HG03354 (cell line): Measurements from ENCODE around the gene MMS19.
"Not testable (repeated sequence)": the region's sequence is repeated elsewhere in the genome, so short reads cannot be mapped to it uniquely, and the experiment has no call there.

Source experiments
- ATAC-seq: cut with Tn5 transposase; IDR thresholded peaks from one replicate; pipeline ENCODE4 v1.9.1; 2021; ENCODE audit warnings: mild to moderate bottlenecking; ENCODE audit not compliant: unreplicated experiment, poor library complexity, severe bottlenecking

Gene MMS19

GRCh38 chr10:97529685-97530465 lies 31.7 kb upstream of the MMS19 start:
- no peak for ATAC-seq

DNA sequence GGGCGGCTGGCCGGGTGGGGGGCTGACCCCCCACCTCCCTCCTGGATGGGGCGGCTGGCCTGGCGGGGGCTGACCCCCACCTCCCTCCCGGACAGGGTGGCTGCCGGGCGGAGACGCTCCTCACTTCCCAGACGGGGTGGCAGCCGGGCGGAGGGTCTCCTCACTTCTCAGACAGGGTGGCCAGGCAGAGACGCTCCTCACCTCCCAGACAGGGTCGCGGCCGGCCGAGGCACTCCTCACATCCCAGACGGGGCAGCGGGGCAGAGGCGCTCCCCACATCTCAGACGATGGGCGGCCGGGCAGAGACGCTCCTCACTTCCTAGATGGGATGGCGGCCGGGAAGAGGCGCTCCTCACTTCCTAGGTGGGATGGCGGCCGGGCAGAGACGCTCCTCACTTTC lies 30.7 kb upstream of the MMS19 start:
- ATAC-seq: not testable (repeated sequence)

DNA sequence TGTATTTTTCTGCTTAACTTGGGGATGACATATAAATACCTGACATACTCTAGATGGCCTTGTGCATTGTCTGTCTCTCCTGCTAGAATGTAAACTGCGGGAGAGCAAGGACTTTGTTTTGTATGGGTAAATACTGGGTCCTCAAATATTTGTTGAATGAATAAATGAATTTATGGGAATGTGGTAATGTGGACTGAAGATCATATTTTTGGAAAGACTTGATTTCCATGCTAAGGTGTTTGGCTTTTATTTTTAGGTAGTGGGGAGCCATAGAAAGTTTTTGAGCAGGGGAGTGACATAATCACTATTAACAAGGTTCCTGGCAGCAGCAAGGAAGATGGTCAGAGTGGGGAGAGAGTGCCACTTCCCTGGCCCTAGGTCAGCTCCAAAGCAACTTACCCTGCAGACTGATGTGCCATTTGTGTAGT lies 27.5 kb upstream of the MMS19 start:
- ATAC-seq: no peak

- ATAC-seq: no peak
Observed at GRCh38 chr10:97525086-97525485, 26.9 kb upstream of the MMS19 start.

DNA sequence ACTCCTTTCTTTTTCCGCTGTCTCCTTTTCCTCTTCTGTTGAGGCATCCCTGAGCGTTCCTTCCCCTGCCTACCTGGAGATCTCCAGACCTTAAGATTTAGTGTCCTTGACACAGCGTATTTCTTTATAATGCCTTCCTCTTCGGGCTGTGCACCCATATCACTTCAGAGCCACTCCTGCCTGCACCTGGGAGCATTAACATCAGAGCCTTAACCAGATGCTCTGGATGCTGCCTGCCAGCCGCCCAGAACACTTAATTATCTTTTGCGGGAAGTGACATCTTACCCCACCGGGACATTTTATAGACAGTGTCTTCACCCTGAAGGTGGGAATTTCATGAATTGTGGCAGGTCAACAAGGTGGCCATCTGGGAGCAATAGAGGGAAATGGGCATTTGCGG lies 24.7 kb upstream of the MMS19 start:
- no peak for ATAC-seq

DNA sequence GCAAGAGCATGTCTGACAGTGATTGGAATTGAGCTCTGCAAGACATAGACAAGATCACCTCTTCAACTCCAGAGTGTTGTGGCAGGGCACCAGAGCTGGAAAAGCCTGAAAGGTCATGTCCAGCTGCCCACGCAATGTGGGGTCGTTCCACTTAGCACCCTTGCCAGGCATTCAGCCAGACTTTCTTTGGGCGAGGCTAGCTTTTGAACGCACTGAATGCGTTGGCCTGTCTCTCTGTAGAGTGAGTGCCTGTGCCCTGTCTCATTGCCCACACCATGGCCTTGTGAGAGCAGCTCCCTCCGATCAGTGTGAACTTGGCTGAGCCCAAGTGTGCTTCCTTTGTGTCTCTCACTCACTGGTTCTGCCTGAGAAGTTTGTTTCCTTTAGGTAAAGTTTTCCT lies 23.8 kb upstream of the MMS19 start:
- no peak for ATAC-seq

DNA sequence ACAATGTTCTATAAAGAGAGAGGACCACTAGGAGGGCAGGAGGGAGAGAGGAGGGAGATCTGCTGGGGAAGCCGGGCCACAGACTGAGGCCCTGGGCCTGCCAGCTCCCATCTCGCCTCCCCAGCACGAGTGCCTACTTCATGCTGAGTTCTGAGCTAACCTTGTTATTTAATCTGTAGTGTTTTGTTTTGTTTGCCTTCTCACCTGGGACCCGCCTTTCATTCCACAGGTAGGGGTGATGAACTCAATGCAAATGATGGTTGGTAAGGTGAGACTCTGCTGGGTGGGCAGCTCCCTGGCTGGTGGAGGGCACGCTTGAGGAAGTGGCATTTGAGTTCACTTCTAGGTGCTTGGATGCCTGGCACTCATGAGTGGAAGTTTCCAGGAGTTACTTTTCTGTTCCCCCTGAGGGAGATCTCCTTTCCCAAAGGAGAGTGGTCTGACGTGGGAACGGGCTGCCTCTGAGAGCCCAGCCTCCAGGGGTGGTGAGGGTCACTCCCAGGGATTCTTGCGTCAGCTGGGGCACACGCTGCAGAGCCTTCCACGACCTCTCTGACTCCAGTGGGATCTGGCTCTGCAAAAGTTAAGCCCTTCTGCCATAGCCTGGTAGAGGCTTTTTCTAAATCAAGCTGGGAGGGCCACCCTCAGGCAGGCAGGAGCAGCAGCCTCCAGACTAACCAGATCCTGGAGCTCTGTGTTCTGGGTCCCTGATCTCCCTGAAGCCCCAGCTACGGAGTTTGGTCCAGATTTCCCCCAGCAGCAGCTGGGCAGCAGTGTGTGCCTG lies 22.9 kb upstream of the MMS19 start:
- no peak for ATAC-seq

DNA sequence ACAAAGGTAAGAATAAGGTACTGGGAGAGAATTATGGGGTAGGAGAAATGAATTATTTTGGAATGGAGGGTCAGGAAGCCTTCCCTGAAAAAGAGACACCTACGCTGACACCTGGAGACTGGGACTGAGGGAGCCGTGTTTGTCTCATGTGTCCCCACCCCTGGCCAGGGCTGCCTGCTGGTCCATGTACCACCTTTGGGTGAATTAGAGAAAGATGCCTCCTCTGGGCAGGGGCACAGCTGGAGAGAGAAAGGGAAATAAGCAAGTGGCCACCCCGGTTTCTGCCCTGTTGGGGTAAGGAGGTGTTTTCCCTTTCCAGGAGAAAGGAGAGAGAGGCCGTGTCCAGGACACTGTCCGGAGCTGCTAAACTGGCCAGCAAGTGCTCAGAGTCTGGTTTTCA lies 22.3 kb upstream of the MMS19 start:
- ATAC-seq: no peak

DNA sequence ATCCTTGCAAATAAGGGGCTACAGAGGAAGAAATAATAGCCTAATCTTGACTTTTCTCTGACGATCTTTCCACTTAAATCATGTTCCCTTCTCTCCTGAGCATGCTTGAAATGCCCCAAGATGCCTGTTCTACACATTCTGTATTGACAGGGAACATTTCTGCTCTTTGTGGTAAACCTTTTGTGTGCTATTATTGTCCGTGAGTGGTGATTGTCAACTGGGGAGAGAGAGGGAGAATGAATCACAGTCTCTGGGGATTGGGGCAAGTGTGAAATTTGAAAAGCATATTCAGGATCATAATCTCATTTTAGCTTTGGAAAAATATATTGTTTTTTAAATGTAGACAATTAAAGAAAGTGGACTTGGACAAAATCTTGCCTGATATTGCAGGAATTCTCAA lies 21.1 kb upstream of the MMS19 start:
- ATAC-seq: no peak

- no peak for ATAC-seq
Observed at GRCh38 chr10:97518301-97519043, 20.2 kb upstream of the MMS19 start.

DNA sequence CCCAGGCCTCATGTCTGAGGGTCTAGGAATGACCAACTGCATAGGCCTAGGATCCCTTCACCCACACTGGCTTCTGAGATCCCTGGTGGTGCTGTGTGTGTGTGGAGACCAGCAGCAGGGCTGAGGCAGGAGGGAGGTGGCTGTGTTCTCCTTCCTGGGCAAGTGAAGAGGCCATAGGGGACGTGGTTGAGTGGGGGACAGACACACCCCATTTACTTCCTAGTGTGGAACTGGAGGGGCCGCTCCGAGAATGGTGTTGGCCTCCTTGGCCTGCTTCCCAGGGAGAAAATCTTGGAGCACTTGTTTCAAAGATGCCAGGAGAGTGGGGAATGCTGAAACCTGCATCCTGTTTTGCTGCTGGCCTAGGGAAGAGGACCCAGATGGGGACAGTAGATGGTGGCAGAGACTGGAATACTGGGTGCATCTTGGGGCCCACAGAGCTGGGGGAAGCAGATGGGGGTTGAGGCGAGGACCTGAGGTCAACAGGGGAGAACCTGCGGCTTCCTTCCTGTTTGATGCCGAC lies 19.6 kb upstream of the MMS19 start:
- no peak for ATAC-seq

- ATAC-seq: no peak
Observed at GRCh38 chr10:97517096-97517750, 19.0 kb upstream of the MMS19 start.

GRCh38 chr10:97515271-97515978 lies 17.2 kb upstream of the MMS19 start:
- no peak for ATAC-seq

DNA sequence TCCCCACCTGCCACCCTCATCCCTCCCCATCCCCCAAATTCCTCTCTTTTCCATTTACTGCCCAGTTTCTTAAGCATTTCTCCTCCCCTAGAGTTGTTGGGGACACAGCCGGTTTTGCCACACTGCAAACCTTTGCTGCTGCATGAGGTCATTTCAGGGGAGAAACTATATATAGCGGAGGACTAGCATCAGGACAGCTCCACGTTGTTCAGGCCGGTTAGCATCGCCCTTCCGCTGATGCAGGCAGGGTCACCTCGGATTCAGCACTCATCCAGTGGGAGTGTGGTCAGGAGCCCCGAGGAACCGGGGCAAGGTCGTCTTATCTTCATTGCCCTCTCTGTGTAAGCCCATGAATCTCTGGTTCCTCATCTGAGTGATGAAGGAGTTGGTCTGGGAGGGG lies 16.1 kb upstream of the MMS19 start:
- no peak for ATAC-seq

DNA sequence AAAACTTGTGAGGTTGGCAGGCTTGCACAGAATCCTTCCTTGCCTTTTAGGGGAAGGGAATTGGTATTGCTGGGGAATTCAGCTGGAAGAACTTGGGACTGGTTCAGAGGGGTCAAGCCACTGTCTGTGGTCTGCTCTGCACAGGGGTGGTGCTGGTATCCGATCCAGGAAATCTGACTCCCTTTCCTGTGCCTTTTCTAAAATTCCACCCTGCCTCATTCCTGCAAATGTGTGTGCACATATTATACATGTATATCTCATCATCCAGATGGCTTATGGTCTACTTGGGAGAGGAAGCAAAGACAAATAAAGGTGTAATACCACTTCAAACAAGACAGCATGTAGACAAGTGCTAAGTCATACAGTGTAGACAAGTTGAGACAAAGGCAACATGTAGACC lies 14.8 kb upstream of the MMS19 start:
- no peak for ATAC-seq

- ATAC-seq: no peak
Observed at GRCh38 chr10:97511711-97512440, 13.7 kb upstream of the MMS19 start.

GRCh38 chr10:97510686-97511085 lies 12.5 kb upstream of the MMS19 start:
- ATAC-seq: no peak

DNA sequence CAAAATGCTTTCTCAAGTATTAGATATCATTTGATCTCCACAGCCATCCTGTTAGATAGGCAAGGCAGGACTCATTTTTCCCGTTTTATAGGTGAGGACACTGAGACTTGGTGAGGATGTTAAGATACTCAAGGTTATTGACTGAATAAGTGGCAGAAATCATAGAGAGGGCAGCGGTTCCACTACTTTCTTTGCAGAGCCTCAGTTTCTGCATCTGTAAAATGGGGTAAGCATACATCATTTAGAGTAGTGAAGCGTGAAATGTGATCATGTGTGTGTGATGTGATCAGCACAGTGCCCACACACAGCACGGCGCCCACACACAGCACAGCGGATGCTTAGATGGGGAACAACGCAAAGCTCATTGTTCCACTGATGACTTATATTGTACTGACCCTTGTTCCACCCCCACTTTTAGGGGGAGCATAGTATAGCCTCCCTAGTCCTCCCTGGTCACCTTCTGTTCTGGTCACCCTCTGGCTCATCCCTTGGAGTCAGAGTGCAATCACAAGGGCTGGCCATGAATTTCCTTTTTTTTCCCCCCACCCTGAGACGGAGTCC lies 11.0 kb upstream of the MMS19 start:
- ATAC-seq: no peak
